Naive B cell (primary cell): ENCODE data around the gene OXSR1. TPM values are rescaled to one million over a fixed set of nuclear protein-coding genes. Genes with fewer than 3 reads are reported as not detected.

Experiments
- ATAC-seq, 2 donors: fragments of 150-1000 bp; cut with Tn5 transposase; 2 replicates each; pipeline ENCODE4 v1.10.0; 2021; ENCODE audit warnings: low read depth in 2 of 2, mild to moderate bottlenecking in 2 of 2, moderate library complexity in 2 of 2
- DNase-seq: peaks from one replicate; pipeline ENCODE4 v3.0.0; 2022
- H3K27ac Mint-ChIP-seq, 6 donors: one replicate each; pipeline ENCODE4 v1.8.0; 2020 to 2022; ENCODE audit warnings: mild to moderate bottlenecking in 6 of 6, mixed read lengths in 6 of 6, moderate library complexity in 5 of 6, inconsistent platforms in 2 of 6
- H3K27me3 Mint-ChIP-seq, 3 donors: one replicate each; pipeline ENCODE4 v1.8.0; 2021 to 2022; ENCODE audit warnings: mixed read lengths in 3 of 3, mild to moderate bottlenecking in 1 of 3
- H3K36me3 Mint-ChIP-seq, 2 donors: one replicate each; pipeline ENCODE4 v1.8.0; 2020 to 2022; ENCODE audit warnings: mixed read lengths in 2 of 2, inconsistent platforms in 1 of 2, mild to moderate bottlenecking in 1 of 2
- H3K4me1 Mint-ChIP-seq, 3 donors: one replicate each; pipeline ENCODE4 v1.8.0; 2020 to 2022; ENCODE audit warnings: mixed read lengths in 3 of 3, inconsistent platforms in 1 of 3, mild to moderate bottlenecking in 1 of 3, moderate library complexity in 1 of 3
- H3K4me3 Mint-ChIP-seq, 8 donors: one replicate each; pipeline ENCODE4 v1.8.0; 2020 to 2022; ENCODE audit warnings: mild to moderate bottlenecking in 8 of 8, mixed read lengths in 8 of 8, moderate library complexity in 8 of 8, inconsistent platforms in 2 of 8
- H3K9me3 Mint-ChIP-seq, 7 donors: one replicate each; pipeline ENCODE4 v1.8.0; 2020 to 2022; ENCODE audit warnings: mixed read lengths in 7 of 7, mild to moderate bottlenecking in 5 of 7, inconsistent platforms in 2 of 7, moderate library complexity in 1 of 7
- polyA plus RNA-seq, 6 donors: library from polyadenylated mRNA; unstranded; fragments of 300-500 nt; fragmentation: Illumina TruSeq; gene quantifications; one replicate each; pipeline ENCODE4 v1.2.3, GENCODE V29; 2021; ENCODE audit warnings: low read depth in 6 of 6

Gene OXSR1
- polyA plus RNA-seq, 6 donors from 2014 or later, result 7.8 to 15.5 (median 13.8) TPM

GRCh38 chr3:38207254-38208003 is 42.1 kb downstream of the OXSR1 start:
- Mint-ChIP-seq H3K27me3 (no peaks in the 10 kb centered on the region), H3K27ac (peak overlapping the region in 2 of 6 donors; percentile 3 to 18), H3K4me3 (no peak overlapping the region), H3K9me3 (no peaks in the 10 kb centered on the region), H3K4me1 (peaks cover 24 to 56% (median 28%) of the 10 kb centered on the region in 3 donors), H3K36me3 (peaks cover 15% of the 10 kb centered on the region in 2 donors)
- no peak for DNase-seq
- no peak for ATAC-seq

GRCh38 chr3:38210141-38210757 is 44.9 kb downstream of the OXSR1 start:
- peaks cover 30 to 49% (median 37%) of the 10 kb centered on the region in 3 donors for H3K4me1 Mint-ChIP-seq
- no peaks in the 10 kb centered on the region for H3K9me3 Mint-ChIP-seq
- peak overlapping the region in 4 of 6 donors; percentile 42 to 83 (median 70) for H3K27ac Mint-ChIP-seq
- ATAC-seq, result peak; percentile 44 to 47
- no peak overlapping the region for H3K4me3 Mint-ChIP-seq
- DNase-seq, result no peak
- peaks cover 6 to 23% of the 10 kb centered on the region in 2 donors for H3K36me3 Mint-ChIP-seq
- H3K27me3 Mint-ChIP-seq, result no peaks in the 10 kb centered on the region

GRCh38 chr3:38212141-38212540 is 46.8 kb downstream of the OXSR1 start:
- no peak for DNase-seq
- Mint-ChIP-seq H3K27ac (peak overlapping the region in 1 of 6 donors; percentile 59), H3K4me1 (peaks cover 30 to 43% (median 36%) of the 10 kb centered on the region in 3 donors), H3K4me3 (no peak overlapping the region), H3K9me3 (no peaks in the 10 kb centered on the region), H3K36me3 (peaks cover 7 to 28% of the 10 kb centered on the region in 2 donors), H3K27me3 (no peaks in the 10 kb centered on the region)
- no peak for ATAC-seq

- ATAC-seq, result no peak
- peaks cover 26 to 50% (median 31%) of the 10 kb centered on the region in 3 donors for H3K4me1 Mint-ChIP-seq
- no peak overlapping the region for H3K4me3 Mint-ChIP-seq
- peak overlapping the region in 1 of 6 donors; percentile 63 for H3K27ac Mint-ChIP-seq
- H3K36me3 Mint-ChIP-seq, result peaks cover 21 to 29% of the 10 kb centered on the region in 2 donors
- DNase-seq, result no peak
- no peaks in the 10 kb centered on the region for H3K9me3 Mint-ChIP-seq
- no peaks in the 10 kb centered on the region for H3K27me3 Mint-ChIP-seq
These were observed 49.2 kb downstream of the OXSR1 start for GRCh38 chr3:38214560-38214959.

GRCh38 chr3:38219609-38220197 is 54.4 kb downstream of the OXSR1 start:
- H3K9me3 Mint-ChIP-seq, result no peaks in the 10 kb centered on the region
- H3K36me3 Mint-ChIP-seq, result peaks cover 23 to 27% of the 10 kb centered on the region in 2 donors
- no peak overlapping the region for H3K27ac Mint-ChIP-seq
- DNase-seq, result no peak
- H3K27me3 Mint-ChIP-seq, result no peaks in the 10 kb centered on the region
- no peak for ATAC-seq
- H3K4me3 Mint-ChIP-seq, result no peak overlapping the region
- H3K4me1 Mint-ChIP-seq, result peaks cover 0 to 12% (median 0%) of the 10 kb centered on the region in 3 donors

- no peak for ATAC-seq
- H3K36me3 Mint-ChIP-seq, result peaks cover 23 to 32% of the 10 kb centered on the region in 2 donors
- H3K9me3 Mint-ChIP-seq, result no peaks in the 10 kb centered on the region
- peaks cover 0 to 12% (median 0%) of the 10 kb centered on the region in 3 donors for H3K4me1 Mint-ChIP-seq
- DNase-seq, result no peak
- H3K27me3 Mint-ChIP-seq, result no peaks in the 10 kb centered on the region
- peak overlapping the region in 3 of 6 donors; percentile 16 to 36 (median 23) for H3K27ac Mint-ChIP-seq
- H3K4me3 Mint-ChIP-seq, result no peak overlapping the region
These were observed 55.7 kb downstream of the OXSR1 start for GRCh38 chr3:38221005-38221404.

- Mint-ChIP-seq H3K4me3 (no peak overlapping the region), H3K27me3 (no peaks in the 10 kb centered on the region), H3K4me1 (peaks cover 0 to 12% (median 0%) of the 10 kb centered on the region in 3 donors), H3K27ac (no peak overlapping the region), H3K36me3 (peaks cover 26 to 29% of the 10 kb centered on the region in 2 donors), H3K9me3 (no peaks in the 10 kb centered on the region)
- ATAC-seq (no peak), DNase-seq (no peak)
These were observed 56.8 kb downstream of the OXSR1 start for GRCh38 chr3:38222032-38222634.

GRCh38 chr3:38224357-38224756 is 59.0 kb downstream of the OXSR1 start:
- H3K9me3 Mint-ChIP-seq, result no peaks in the 10 kb centered on the region
- peak overlapping the region in 2 of 6 donors; percentile 24 to 40 for H3K27ac Mint-ChIP-seq
- DNase-seq, result no peak
- peaks cover 23 to 35% of the 10 kb centered on the region in 2 donors for H3K36me3 Mint-ChIP-seq
- ATAC-seq, result no peak
- no peaks in the 10 kb centered on the region for H3K27me3 Mint-ChIP-seq
- H3K4me3 Mint-ChIP-seq, result no peak overlapping the region
- H3K4me1 Mint-ChIP-seq, result no peaks in the 10 kb centered on the region

GRCh38 chr3:38226273-38226672 is 60.9 kb downstream of the OXSR1 start:
- Mint-ChIP-seq H3K27ac (no peak overlapping the region), H3K9me3 (no peaks in the 10 kb centered on the region), H3K27me3 (no peaks in the 10 kb centered on the region), H3K4me3 (no peak overlapping the region), H3K36me3 (peaks cover 23 to 35% of the 10 kb centered on the region in 2 donors), H3K4me1 (no peaks in the 10 kb centered on the region)
- DNase-seq, result no peak
- no peak for ATAC-seq

- Mint-ChIP-seq H3K27me3 (no peaks in the 10 kb centered on the region), H3K9me3 (no peaks in the 10 kb centered on the region), H3K36me3 (peaks cover 26 to 32% of the 10 kb centered on the region in 2 donors), H3K4me1 (no peaks in the 10 kb centered on the region), H3K27ac (no peak overlapping the region), H3K4me3 (no peak overlapping the region)
- DNase-seq, result no peak
- no peak for ATAC-seq
These were observed 62.7 kb downstream of the OXSR1 start for GRCh38 chr3:38227989-38228388.

GRCh38 chr3:38229036-38229435 is 63.7 kb downstream of the OXSR1 start:
- Mint-ChIP-seq H3K4me3 (no peak overlapping the region), H3K4me1 (no peaks in the 10 kb centered on the region), H3K27me3 (no peaks in the 10 kb centered on the region), H3K27ac (no peak overlapping the region), H3K9me3 (no peaks in the 10 kb centered on the region), H3K36me3 (peaks cover 33 to 37% of the 10 kb centered on the region in 2 donors)
- ATAC-seq, result no peak
- no peak for DNase-seq

GRCh38 chr3:38232701-38233100 is 67.4 kb downstream of the OXSR1 start:
- no peak for DNase-seq
- Mint-ChIP-seq H3K4me3 (no peak overlapping the region), H3K9me3 (peaks cover 6 to 26% (median 14%) of the 10 kb centered on the region in 7 donors), H3K27ac (peak overlapping the region in 1 of 6 donors; percentile 80), H3K27me3 (no peaks in the 10 kb centered on the region), H3K4me1 (no peaks in the 10 kb centered on the region), H3K36me3 (peaks cover 42 to 57% of the 10 kb centered on the region in 2 donors)
- ATAC-seq, result no peak

GRCh38 chr3:38235466-38235865 is 70.1 kb downstream of the OXSR1 start:
- Mint-ChIP-seq H3K9me3 (peaks cover 17 to 48% (median 30%) of the 10 kb centered on the region in 7 donors), H3K4me1 (no peaks in the 10 kb centered on the region), H3K4me3 (no peak overlapping the region)

More at GRCh38 chr3:38235466-38235865, 70.1 kb downstream of the OXSR1 start:
- Mint-ChIP-seq H3K27ac (peak overlapping the region in 2 of 6 donors; percentile 23 to 25), H3K27me3 (no peaks in the 10 kb centered on the region), H3K36me3 (peaks cover 61 to 77% of the 10 kb centered on the region in 2 donors)
- DNase-seq (no peak), ATAC-seq (no peak)
